Muscle layer of duodenum (tissue), 2 donors: Measurements from ENCODE around the gene SLC40A1.

Source experiments
- H3K27ac ChIP-seq: one replicate; pipeline ENCODE4 v1.7.0; 2013; ENCODE audit warnings: mild to moderate bottlenecking, low read length
- H3K27me3 ChIP-seq: one replicate; pipeline ENCODE4 v1.7.0; 2013; ENCODE audit warnings: low read depth, mild to moderate bottlenecking, control low read depth, low read length
- H3K36me3 ChIP-seq, 2 donors: one replicate each; pipeline ENCODE4 v1.7.0; 2013; ENCODE audit warnings: low read length in 2 of 2, control low read depth in 1 of 2, mild to moderate bottlenecking in 1 of 2; ENCODE audit not compliant: insufficient read depth in 2 of 2, control insufficient read depth in 1 of 2
- H3K4me1 ChIP-seq, 2 donors: one replicate each; pipeline ENCODE4 v1.7.0; 2013; ENCODE audit warnings: low read length in 2 of 2, mild to moderate bottlenecking in 2 of 2, control low read depth in 1 of 2, moderate library complexity in 1 of 2; ENCODE audit not compliant: insufficient read depth in 2 of 2, control insufficient read depth in 1 of 2
- H3K4me3 ChIP-seq, 2 donors: one replicate each; pipeline ENCODE4 v1.7.0; 2013; ENCODE audit warnings: low read length in 2 of 2, low read depth in 1 of 2, mild to moderate bottlenecking in 1 of 2
- H3K9me3 ChIP-seq, 2 donors: one replicate each; pipeline ENCODE4 v1.7.0; 2013; ENCODE audit warnings: low read length in 2 of 2, control low read depth in 1 of 2, mild to moderate bottlenecking in 1 of 2; ENCODE audit not compliant: control insufficient read depth in 1 of 2
- donor health status: healthy.

SLC40A1 gene

DNA sequence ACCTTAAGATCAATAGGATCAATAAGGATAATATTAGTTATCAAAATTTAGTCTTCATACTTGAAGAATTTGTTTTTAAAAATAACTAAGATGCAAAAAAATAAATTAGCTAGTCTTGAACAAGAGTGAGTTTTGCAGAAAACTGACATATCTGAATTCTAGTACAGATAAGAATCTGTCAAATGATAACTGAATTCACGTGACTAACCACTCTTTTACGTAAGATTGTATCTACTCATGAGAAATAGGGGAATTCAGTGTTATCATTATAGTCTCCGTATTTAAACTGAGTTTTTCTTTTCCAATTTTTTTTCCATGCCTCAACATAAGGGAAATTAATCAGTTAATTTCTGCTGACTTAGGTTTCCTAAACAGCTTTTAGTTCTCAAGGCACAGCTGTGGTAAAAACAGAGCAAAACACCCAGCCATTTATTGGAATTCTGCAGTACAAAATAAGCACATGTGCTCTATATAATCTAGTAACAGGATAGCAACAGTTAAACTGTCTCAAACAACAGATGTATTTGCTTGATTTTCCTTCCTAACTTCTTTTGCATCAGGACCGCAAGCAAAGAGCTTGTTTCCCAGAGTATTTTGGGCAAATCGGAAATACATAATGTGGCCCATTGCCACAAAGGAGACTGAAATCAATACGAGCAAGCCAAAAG lies 19.1 kb downstream of the SLC40A1 start:
- H3K27ac ChIP-seq, result peak overlapping the region; percentile 37
- peaks cover 14 to 38% of the 10 kb centered on the region in 2 donors for H3K4me1 ChIP-seq
- H3K27me3 ChIP-seq, result no peaks in the 10 kb centered on the region
- H3K4me3 ChIP-seq, result no peak overlapping the region
- no peaks in the 10 kb centered on the region for H3K9me3 ChIP-seq
- peaks cover 25 to 39% of the 10 kb centered on the region in 2 donors for H3K36me3 ChIP-seq

DNA sequence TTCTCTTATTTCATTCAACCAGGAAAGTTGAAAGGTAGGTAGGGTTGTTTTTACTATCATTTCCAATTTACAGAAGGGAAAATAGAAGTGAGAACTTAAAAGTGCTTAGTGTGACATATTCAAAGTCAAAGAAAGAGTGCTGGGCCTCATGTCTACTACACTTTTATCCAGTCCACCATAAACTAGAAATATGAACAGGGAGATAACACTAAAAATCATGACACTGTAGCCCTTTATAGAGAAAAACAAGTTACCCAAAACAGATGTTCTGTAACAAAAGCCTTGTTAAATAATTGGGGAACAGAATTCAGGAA lies 20.4 kb downstream of the SLC40A1 start:
- no peak overlapping the region for H3K4me3 ChIP-seq
- H3K4me1 ChIP-seq, result peaks cover 14 to 34% of the 10 kb centered on the region in 2 donors
- H3K9me3 ChIP-seq, result no peaks in the 10 kb centered on the region
- H3K27ac ChIP-seq, result peak overlapping the region; percentile 24
- H3K36me3 ChIP-seq, result peaks cover 17 to 27% of the 10 kb centered on the region in 2 donors
- H3K27me3 ChIP-seq, result no peaks in the 10 kb centered on the region

DNA sequence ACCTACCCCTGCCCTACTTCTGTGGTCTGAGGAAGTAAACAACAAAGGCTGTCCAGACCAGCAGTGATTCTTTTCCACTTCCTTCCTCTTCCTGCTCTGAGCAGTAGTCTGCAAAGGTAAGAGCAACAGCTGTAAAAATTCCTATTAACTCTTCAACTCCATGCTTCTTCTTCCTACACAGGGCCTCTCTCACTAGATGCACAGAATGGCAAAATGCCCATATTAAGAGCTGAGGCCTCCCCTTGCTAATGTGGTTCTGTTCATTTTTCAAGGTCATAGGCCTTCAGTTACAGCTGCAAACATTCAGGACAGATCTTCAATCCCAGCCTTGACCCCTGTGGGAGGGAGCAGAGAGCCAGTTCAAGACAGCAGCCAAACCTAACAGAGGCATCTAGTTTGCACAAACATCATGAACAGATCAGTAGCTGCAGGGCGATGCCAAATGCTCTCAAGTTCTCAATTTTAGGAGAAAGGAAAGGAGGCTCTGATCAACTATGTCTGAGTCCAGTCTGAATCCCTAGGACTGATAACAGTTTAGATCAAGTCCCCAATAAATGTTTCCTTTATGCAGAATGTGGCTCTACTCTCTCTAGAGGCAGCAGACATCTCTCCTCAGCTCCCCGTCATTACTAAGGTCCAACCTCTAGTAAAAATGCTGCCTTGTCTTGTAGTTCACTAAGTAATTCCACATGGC lies 20.9 kb downstream of the SLC40A1 start:
- H3K4me1 ChIP-seq, result peaks cover 14 to 34% of the 10 kb centered on the region in 2 donors

DNA sequence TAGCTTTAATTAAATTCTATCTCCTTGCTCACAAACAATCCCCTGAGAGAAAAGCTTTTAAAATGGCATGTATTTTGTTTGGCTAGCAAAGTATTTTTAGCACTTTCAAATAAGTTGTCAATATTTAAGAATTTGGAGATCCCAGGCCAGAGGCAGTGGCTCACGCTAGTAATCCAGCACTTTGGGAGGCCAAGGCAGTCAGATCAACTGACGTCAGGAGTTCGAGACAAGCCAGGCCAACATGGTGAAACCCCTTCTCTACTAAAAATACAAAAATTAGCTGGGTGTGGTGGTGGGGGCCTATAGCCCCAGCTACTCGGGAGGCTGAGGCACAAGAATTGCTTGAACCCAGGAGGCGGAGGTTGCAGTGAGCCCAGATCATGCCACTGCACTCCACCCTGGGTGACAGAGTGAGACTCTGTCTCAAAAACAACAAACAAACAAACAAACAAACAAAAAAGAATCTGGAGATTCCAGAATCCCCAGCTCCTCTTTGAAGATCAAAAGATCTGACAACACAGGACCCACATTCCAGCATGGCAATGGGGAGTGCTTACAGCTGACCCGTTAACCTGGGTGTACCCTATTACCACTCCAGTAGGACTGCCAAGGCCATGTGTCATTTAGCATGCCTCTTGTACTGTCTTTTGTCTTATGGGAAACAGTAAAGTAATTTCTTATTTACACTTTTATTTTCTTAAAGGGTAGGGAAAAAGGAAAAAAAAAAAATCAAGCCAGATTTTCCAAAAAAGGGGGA lies 21.9 kb downstream of the SLC40A1 start:
- peak overlapping the region; percentile 50 for H3K27ac ChIP-seq

More for the DNA sequence above, 20.9 kb downstream of the SLC40A1 start:
- Histone ChIP-seq H3K27me3 (no peaks in the 10 kb centered on the region), H3K9me3 (no peaks in the 10 kb centered on the region), H3K36me3 (peaks cover 12 to 22% of the 10 kb centered on the region in 2 donors), H3K27ac (peak overlapping the region; percentile 24), H3K4me3 (no peak overlapping the region)

DNA sequence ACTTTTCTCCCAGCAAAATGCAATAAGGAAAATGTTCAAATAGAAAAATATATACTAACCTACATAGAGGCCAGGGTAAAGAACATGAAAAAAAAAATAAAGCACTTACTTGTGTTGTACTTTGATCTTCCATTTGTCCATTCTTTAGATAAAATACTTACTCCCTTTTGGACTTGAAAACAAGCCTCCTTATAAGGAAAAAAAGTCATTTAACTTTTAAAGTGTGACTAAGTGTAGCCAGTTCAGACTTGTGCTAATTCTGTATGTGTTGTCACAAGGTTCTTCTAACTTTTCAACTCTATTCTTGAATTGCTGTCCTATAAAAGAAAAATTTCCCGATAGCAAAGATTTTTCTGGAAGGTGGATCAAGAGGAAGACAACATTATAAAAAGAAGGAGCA lies 23.2 kb downstream of the SLC40A1 start:
- H3K27me3 ChIP-seq, result no peaks in the 10 kb centered on the region
- H3K4me1 ChIP-seq, result peaks cover 15 to 34% of the 10 kb centered on the region in 2 donors
- H3K4me3 ChIP-seq, result no peak overlapping the region
- H3K27ac ChIP-seq, result peak overlapping the region; percentile 50
- peaks cover 0 to 12% of the 10 kb centered on the region in 2 donors for H3K36me3 ChIP-seq
- no peaks in the 10 kb centered on the region for H3K9me3 ChIP-seq

More for the DNA sequence above, 21.9 kb downstream of the SLC40A1 start:
- Histone ChIP-seq H3K4me3 (no peak overlapping the region), H3K9me3 (no peaks in the 10 kb centered on the region), H3K27me3 (no peaks in the 10 kb centered on the region), H3K4me1 (peaks cover 14 to 28% of the 10 kb centered on the region in 2 donors), H3K36me3 (peaks cover 4 to 15% of the 10 kb centered on the region in 2 donors)

DNA sequence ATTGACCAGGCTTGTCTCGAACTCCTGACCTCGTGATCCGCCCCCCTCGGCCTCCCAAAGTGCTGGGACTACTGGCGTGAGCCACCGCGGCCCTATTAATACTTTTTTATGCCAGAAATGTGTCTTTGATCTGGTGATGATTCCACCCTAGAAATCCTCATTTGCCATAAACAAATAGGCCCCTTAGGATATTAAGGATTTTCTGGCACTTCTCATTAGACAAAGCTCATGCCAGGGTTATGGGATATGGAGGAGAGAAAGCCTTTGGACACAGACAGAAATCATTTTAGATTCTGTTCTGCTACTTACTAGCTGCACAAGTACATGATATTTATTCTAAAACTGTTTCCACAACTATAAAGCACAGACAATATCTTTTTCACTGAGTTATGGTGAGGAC lies 24.1 kb downstream of the SLC40A1 start:
- Histone ChIP-seq H3K4me3 (no peak overlapping the region), H3K9me3 (no peaks in the 10 kb centered on the region), H3K4me1 (peaks cover 20 to 32% of the 10 kb centered on the region in 2 donors), H3K27me3 (no peaks in the 10 kb centered on the region), H3K27ac (no peak overlapping the region), H3K36me3 (peaks cover 0 to 9% of the 10 kb centered on the region in 2 donors)

DNA sequence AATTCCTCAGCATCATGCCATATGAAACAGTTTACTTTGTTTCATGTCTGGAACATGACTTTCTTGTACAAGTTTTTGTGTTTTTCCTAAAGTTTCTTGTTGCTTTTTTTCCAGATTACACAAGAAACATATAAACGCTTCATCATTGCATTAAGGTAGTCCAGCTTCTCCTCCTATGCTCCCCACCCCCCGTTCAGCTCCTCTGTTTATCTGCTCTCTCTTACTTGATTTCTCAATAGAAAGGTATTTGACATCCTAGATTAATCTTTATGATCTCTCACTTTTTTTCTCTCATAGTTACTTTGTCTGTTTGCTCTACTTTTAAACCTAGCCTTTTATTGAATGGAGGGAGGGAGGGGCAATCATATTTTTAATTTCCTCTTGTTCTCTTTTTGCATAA lies 25.4 kb downstream of the SLC40A1 start:
- H3K4me3 ChIP-seq, result no peak overlapping the region
- H3K27me3 ChIP-seq, result no peaks in the 10 kb centered on the region
- H3K4me1 ChIP-seq, result peaks cover 23 to 28% of the 10 kb centered on the region in 2 donors
- H3K9me3 ChIP-seq, result no peaks in the 10 kb centered on the region
- no peak overlapping the region for H3K27ac ChIP-seq
- H3K36me3 ChIP-seq, result no peaks in the 10 kb centered on the region

DNA sequence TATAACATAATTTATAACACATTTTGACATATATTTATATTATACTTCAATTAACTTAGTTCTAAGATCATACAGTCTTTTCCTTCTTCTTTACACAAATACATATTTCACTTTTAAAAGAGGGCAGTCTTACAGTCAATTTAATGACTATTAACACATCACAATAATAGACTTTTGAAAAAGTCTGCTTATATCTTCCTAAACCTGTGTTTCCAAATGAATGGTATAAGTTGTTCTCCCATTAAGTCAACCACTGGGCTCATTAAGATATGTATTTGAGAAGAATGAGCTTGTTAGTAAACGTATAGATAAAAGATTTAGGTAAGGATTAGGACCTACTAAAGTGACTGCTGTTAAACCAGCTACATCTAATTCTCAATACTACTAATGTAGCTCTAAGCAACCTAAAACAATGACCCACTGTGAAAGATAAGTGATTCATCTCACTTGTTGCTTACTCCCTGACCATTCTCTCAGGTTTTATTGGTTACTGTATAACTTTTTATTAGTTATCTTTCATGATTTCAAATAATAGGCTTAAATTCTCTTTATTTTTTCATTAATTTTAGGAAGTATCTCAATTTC lies 27.0 kb downstream of the SLC40A1 start:
- Histone ChIP-seq H3K9me3 (no peaks in the 10 kb centered on the region), H3K4me3 (no peak overlapping the region), H3K27ac (no peak overlapping the region), H3K36me3 (no peaks in the 10 kb centered on the region), H3K27me3 (no peaks in the 10 kb centered on the region), H3K4me1 (peaks cover 13 to 18% of the 10 kb centered on the region in 2 donors)

DNA sequence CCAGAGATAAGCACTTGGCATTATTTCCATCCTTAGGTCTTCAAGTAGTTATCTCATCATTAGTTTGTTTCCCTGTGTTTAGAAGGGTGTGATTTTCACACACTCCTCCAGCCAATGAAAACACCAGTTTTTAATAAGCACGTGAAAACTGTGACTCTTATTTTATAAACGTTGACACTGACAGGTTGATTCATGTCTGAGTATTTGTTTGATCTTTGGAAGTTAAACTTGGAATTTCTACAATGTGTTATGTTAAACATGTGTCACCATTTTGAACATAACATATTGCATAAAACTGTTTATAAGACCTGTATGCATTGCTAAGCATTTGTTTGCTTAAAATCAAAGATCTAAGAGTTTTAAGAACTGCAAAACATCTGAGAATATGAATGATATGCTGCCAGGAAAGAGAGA lies 27.6 kb downstream of the SLC40A1 start:
- no peak overlapping the region for H3K27ac ChIP-seq
- H3K36me3 ChIP-seq, result no peaks in the 10 kb centered on the region
- H3K27me3 ChIP-seq, result no peaks in the 10 kb centered on the region
- no peak overlapping the region for H3K4me3 ChIP-seq
- no peaks in the 10 kb centered on the region for H3K9me3 ChIP-seq
- H3K4me1 ChIP-seq, result peaks cover 13 to 18% of the 10 kb centered on the region in 2 donors

DNA sequence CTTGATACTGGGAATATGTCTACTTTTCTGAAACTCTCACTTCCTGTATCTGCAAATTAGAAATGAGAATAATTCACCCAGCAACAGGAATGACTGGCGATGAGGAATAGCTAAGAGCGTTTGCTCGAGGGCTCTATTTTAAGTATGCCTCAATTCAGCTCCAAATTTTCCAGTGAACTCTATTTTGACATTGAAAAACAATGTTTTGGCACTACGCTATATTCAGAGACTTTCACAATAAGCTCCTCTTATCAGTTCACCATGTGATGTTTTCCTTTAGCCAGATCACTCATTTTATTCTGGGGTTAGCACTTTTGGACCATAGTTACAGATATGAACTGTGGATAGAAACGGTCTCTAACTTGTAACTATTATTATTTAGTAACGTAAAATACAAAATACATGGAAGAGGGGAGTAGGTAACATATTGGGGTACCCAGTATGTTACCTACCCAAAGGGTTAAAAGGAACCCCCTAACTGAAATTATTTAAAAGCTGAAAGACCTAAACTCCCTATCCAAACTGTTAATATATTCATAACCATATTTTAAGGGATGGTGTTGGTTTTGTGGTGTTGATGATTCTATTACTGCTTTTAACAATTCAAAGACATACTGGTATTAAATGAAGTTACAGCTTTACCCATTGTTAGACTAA lies 28.1 kb downstream of the SLC40A1 start:
- Histone ChIP-seq H3K9me3 (no peaks in the 10 kb centered on the region), H3K27me3 (no peaks in the 10 kb centered on the region), H3K36me3 (no peaks in the 10 kb centered on the region), H3K27ac (peak overlapping the region; percentile 16), H3K4me1 (peaks cover 13 to 18% of the 10 kb centered on the region in 2 donors), H3K4me3 (no peak overlapping the region)
